Gastrocnemius medialis (tissue), 4 donors: Measurements from ENCODE around the gene FAM167B.

Source experiments
- CTCF ChIP-seq, 5 experiments: fragments of 450-650 bp in 3 of 5; fragments of 200-600 bp in 2 of 5; sonication (generic) in 2 of 5; IDR thresholded peaks in 4 of 5; conservative IDR thresholded peaks in 1 of 5; 1 replicate in 4 of 5; 2 replicates in 1 of 5; pipeline ENCODE4 v1.5.1; 2016 to 2019; ENCODE audit warnings: antibody characterized with exemption in 5 of 5, mild to moderate bottlenecking in 3 of 5, moderate library complexity in 3 of 5
- POLR2A ChIP-seq, 2 donors: fragments of 450-650 bp; IDR thresholded peaks; one replicate each; pipeline ENCODE4 v1.6.1; 2017; ENCODE audit warnings: antibody characterized with exemption in 2 of 2, mild to moderate bottlenecking in 2 of 2, moderate library complexity in 2 of 2

GRCh38 chr1:32223683-32224082, 23.3 kb upstream of the FAM167B start:
- no peak for TF ChIP-seq CTCF (IDR thresholded peaks at IDR 0.05 in 4 of 5, conservative IDR thresholded peaks at IDR 0.05 in 1 of 5)
- no peak for TF ChIP-seq POLR2A (IDR thresholded peaks at IDR 0.05)
